ENCODE results near the gene ALG1.
"Not testable (repeated sequence)": the region's sequence is repeated elsewhere in the genome, so short reads cannot be mapped to it uniquely, and the experiment has no call there.

ALG1 gene

DNA sequence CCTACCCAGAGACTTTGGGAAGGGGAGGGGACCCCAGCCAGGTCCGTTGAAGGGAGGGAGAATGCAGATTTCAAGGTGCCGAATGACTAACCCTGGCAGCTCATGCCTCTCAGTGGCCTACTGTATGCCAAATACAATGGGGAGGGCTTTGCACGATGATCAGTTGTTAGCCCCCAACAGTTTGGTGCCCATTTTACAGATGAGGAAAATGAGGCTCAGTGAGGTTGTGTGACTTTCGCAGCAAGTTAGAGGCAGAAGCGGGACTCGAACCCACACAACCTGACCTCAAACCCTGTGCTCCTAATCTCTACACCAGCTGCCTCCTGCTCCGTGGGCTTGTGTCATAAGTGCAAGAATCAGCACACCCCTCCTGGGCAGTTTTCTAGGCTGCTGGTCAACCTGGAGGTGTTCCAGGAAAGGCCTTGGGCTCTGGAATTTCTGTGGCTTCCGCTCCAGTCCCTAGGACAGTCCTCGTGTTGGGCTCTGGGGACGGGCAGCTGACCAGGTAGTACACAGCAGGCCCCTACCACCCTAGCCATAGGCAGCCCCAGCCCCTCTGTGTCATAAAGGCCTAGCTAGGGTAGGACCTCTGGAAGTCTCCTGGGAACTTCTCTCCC lies 26.0 kb upstream of the ALG1 start:
- DNase-seq (ENCODE audit: low read depth), result no peak

DNA sequence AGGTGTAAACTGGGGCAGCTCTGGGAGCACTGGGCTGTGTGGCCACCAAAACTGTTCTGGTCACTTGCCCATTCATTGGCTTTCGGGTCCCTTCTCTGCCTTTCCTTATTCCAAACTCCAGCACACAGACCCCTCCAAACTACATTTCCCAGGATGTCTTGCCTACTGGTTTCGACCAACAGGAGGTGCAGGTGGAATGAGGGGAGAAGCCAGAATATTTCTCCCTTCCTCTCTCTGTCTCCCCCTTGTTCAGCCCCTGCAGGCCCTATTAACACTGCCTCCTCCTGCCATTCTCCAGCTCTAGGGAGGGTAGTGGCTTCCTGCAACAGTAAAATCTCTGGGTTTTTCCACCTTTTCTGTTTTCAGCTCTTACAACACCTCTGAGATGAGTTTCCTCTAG lies 24.7 kb upstream of the ALG1 start:
- no peak for DNase-seq (ENCODE audit: low read depth)

- DNase-seq (ENCODE audit: low read depth), result no peak
These were observed 16.5 kb upstream of the ALG1 start for GRCh38 chr16:5054876-5055865.

- no peak for DNase-seq (ENCODE audit: low read depth)
These were observed 15.3 kb upstream of the ALG1 start for GRCh38 chr16:5056352-5056751.

DNA sequence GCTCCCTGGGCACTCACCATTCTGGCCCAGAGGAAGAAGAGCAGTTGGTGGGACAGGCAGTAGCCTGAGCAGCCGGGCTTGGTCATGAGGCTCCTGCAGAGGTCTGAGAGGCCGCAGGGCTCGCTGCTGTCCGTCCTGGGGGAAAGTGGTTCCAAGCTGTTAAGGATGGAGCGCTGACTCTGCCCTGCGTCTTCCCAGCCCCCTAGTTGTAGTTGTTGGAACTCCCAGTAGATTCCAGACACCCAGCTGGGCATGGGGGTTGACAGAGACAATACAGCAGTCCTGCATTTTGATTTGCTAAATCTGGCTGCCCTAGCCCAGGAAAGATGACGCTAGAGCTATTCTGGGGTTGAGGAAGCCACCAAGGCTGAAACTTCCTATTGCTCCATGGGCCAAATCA lies 13.2 kb upstream of the ALG1 start:
- no peak for DNase-seq (ENCODE audit: low read depth)

GRCh38 chr16:5059386-5060072 lies 12.1 kb upstream of the ALG1 start:
- DNase-seq (ENCODE audit: low read depth), result no peak

DNA sequence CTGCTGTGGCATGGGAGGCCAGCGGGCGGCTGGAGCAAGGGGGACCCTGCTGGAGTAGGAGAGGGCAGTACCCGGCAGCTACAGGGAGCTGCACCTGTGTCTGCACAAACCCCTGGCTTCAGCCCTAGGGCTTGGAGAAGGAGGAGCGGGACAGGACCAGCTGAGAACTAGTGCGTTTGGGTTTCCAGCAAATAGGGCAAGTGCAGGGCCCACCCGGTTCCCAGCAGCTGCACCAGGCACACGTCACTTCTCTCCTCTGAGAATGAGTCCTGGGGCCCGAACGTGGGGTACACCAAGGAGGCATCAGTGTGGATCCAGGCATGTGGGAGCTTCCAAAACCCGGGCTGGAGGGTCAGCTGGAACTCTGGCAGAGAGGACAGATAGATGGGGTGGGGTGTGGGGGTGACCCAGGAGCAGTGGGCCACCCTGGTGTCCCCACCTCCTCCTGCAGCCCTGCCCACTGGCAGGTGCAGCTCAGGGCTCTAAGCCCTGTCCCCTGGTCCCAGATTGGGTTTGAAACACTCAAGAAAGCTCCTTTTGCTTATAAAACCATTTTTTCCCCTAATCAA lies 11.5 kb upstream of the ALG1 start:
- no peak for DNase-seq (ENCODE audit: low read depth)

- DNase-seq (ENCODE audit: low read depth), result no peak
These were observed 9.6 kb upstream of the ALG1 start for GRCh38 chr16:5062051-5062450.

DNA sequence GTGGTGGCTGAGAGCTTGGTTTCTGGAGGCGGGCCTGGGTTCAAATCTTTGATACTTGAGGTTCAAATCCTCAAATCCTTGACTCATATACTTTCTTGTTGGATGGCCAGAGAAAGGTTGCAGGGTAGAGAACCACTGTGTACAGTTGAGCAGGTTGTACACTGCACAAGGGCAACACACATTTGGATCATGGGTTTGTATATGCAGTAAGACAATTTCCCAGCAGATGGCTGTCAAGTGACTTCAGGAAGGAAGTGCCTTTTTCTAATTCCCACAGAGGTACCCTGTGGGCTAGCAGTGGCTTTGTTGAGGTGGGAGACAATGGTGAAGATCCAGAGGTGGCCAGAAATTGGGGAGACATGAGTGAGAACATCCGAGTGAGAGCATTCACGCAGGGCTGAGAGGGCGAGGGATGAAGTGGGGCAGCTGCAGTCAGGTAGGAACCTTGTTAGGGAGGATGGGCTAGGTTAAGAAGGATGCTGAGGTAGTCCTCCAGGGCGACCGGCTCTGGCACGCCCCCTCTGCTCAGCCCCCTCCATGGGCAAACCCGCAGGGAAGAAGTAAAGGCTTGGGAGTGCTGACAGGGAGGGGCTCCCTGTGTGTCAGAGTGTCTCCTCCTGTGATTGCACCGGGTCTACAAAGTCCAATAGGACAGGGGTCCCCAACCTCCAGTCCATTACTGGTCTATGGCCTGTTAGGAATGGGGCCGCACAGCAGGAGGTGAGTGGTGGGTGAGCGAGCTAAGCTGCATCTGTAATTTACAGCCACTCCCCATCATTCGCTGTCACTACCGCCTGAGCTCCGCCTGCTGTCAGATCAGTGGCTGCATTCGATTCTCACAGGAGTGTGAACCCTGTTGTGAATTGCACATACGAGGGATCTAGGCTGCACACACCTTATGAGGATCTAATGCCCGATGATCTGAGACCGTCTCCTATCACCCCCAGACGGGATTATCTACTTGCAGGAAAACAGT lies 8.6 kb upstream of the ALG1 start:
- DNase-seq (ENCODE audit: low read depth), result no peak

DNA sequence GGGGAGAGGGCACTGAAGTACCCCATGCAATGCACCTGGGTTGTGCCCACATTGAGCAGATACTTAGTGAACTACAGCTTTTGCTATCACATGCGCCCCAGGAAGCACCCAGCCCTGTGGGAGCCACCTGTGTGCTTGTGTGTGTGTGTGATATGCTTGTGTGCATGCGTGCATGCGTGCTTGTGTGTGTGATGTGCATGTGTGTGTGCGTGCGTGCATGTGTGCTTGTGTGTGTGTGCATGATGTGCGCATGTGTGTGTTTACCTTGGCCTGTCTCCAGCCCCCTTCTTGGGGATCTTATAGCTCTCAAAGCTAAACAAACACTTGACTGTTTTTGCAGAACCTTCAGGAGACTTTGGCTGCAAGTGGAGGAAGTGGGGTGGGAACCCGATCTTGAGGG lies 6.7 kb upstream of the ALG1 start:
- DNase-seq (ENCODE audit: low read depth), result no peak

GRCh38 chr16:5065326-5065725 lies 6.3 kb upstream of the ALG1 start:
- DNase-seq (ENCODE audit: low read depth), result no peak

DNA sequence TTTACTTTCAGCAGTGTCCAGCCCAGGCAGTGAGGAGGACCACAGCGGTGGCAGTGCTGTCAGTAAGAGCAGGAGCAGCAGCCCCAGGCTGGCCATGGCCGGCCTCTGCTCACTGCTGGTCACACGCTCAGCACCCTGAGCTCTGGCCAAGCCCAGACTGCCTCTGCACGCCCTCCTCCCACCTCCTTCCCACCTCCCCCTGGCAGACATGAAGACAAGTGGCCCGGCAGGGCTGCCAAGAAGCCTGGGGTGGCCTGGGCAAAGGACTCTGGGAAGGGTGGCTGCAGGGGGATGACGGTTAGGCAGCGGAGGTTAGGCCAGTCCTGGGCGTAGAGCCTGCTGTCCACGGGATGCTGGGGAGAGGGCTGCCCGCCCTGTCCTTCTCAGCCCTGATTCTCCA lies 5.8 kb upstream of the ALG1 start, which contains the start of gene C16orf89:
Gene C16orf89 (minus strand): TSS at position 144 of the 400 bp plus-strand sequence. CDS start 48 bp downstream, at position 96.
- no peak for DNase-seq (ENCODE audit: low read depth)

DNA sequence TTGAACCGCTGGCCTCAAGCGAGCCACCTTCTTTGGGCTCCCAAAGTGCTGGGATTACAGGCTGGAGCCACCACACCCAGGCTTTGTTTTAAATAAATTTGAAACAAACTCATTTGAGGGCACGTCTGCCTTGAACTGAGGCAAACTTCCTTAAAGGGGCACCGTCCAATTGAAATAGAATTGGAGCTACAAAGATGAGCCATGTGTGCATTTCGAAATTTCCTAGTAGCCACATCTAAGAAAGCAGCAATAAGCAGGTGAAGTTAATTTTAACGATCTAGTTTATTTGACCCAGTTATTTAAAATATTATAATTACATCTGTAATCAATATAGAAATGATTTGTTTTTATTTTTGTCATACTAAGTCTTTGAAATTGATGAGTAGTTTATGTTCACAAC lies 5.1 kb upstream of the ALG1 start:
- no peak for DNase-seq (ENCODE audit: low read depth)

- no peak for DNase-seq (ENCODE audit: low read depth)
These were observed 2.6 kb upstream of the ALG1 start for GRCh38 chr16:5069048-5069447.

DNA sequence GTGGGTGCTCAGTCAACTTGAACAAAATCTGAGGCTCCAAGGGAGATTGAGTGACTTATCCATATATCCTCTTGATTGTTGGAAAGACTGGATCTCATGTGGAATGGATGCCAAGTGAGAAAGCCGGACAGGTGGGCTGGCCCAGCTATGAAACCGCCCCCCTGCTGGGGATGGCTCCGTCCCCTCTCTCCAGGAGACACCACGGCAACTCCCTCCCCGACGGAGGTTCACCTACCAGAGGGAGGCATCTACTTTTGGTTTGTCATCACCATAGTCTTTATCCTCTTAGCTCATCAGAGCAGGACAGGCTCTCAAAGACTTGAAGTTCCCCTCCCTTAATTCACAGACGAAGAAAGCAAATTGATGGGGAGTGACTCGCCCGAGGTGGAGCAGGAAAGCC lies 1.8 kb upstream of the ALG1 start:
- no peak for DNase-seq (ENCODE audit: low read depth)

GRCh38 chr16:5070431-5071186 lies 1.0 kb upstream of the ALG1 start:
- DNase-seq (ENCODE audit: low read depth), result no peak

DNA sequence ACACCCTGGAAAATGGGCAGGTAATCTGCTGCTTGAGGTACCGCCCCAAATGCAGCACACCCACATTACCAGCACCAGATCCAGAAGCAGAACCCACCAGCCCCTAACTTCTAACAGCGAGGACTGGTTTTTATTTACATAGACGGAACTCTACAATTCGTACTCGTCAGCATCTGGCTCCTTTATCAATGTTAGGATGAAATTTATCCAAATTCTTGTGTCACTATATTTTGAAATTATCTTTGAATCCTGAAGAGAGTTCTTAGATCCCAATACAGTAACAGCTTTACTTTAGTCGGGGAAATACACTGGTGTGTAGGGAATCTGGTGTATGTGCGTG lies 332 bp upstream of the ALG1 start:
- DNase-seq (ENCODE audit: low read depth), result no peak

- DNase-seq (ENCODE audit: low read depth), result no peak
These were observed 963 bp downstream of the ALG1 start for GRCh38 chr16:5072334-5073278.

DNA sequence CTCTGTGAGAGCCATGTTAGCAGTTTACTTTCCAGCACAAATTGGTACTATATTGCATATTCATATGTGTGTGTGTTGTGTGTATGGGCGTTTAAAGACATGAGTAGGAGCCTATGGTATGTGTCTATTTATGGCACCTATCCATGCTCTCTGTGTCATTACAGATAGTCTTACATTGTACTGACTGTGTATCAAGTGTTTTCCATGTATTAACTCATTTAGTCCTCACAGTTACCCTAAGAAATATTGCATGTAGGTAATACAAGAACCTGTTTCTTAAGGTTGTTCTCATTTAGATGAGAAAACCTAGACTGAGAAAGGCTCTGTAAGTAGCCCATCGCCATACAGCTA lies 1.6 kb downstream of the ALG1 start:
- no peak for DNase-seq (ENCODE audit: low read depth)

- DNase-seq (ENCODE audit: low read depth), result not testable (repeated sequence)
These were observed 2.1 kb downstream of the ALG1 start for GRCh38 chr16:5073771-5074170.

Measured in stimulated activated CD8-positive, alpha-beta memory T cell treated with anti-CD3 and anti-CD28 coated beads, Interleukin-15, amount 100 ng/mL, for 1 hour (primary cell).